IgD-negative memory B cell (primary cell): ENCODE data around the gene ZFAND4. TPM values are rescaled to one million over a fixed set of nuclear protein-coding genes. Genes with fewer than 3 reads are reported as not detected.
"Not testable (repeated sequence)": the region's sequence is repeated elsewhere in the genome, so short reads cannot be mapped to it uniquely, and the experiment has no call there.

Experiments used
- H3K27ac Mint-ChIP-seq, 3 donors: one replicate each; pipeline ENCODE4 v1.8.0; 2020 to 2022; ENCODE audit warnings: mild to moderate bottlenecking in 3 of 3, mixed read lengths in 3 of 3, moderate library complexity in 1 of 3
- H3K27me3 Mint-ChIP-seq: one replicate; pipeline ENCODE4 v1.8.0; 2021; ENCODE audit warnings: mixed read lengths
- H3K36me3 Mint-ChIP-seq: one replicate; pipeline ENCODE4 v1.8.0; 2020; ENCODE audit warnings: mild to moderate bottlenecking, mixed read lengths
- H3K4me1 Mint-ChIP-seq, 3 donors: one replicate each; pipeline ENCODE4 v1.8.0; 2020 to 2022; ENCODE audit warnings: mixed read lengths in 3 of 3, mild to moderate bottlenecking in 1 of 3
- H3K4me3 Mint-ChIP-seq, 4 donors: one replicate each; pipeline ENCODE4 v1.8.0; 2020 to 2022; ENCODE audit warnings: mild to moderate bottlenecking in 4 of 4, mixed read lengths in 4 of 4, moderate library complexity in 3 of 4
- H3K9me3 Mint-ChIP-seq, 3 donors: one replicate each; pipeline ENCODE4 v1.8.0; 2020 to 2021; ENCODE audit warnings: mixed read lengths in 3 of 3, mild to moderate bottlenecking in 1 of 3
- polyA plus RNA-seq: library from polyadenylated mRNA; unstranded; fragments of 300-500 nt; fragmentation: Illumina TruSeq; gene quantifications from one replicate; pipeline ENCODE4 v1.2.3, GENCODE V29; 2021

The ZFAND4 gene
- polyA plus RNA-seq, 1 donor from 2014 or later = 16.6 TPM

GRCh38 chr10:45607276-45607675 is 65.3 kb downstream of the ZFAND4 start:
- Mint-ChIP-seq H3K27me3 (peaks cover 2% of the 10 kb centered on the region), H3K4me1 (no peaks in the 10 kb centered on the region), H3K4me3 (no peak overlapping the region), H3K9me3 (peaks cover 0 to 2% (median 0%) of the 10 kb centered on the region in 3 donors), H3K27ac (no peak overlapping the region), H3K36me3 (peaks cover 20% of the 10 kb centered on the region)

GRCh38 chr10:45602836-45603235 is 69.7 kb downstream of the ZFAND4 start:
- H3K9me3 Mint-ChIP-seq = peaks cover 0 to 10% (median 4%) of the 10 kb centered on the region in 3 donors
- no peak overlapping the region for H3K4me3 Mint-ChIP-seq
- peaks cover 0 to 5% (median 3%) of the 10 kb centered on the region in 3 donors for H3K4me1 Mint-ChIP-seq
- H3K36me3 Mint-ChIP-seq = peaks cover 6% of the 10 kb centered on the region
- H3K27ac Mint-ChIP-seq = no peak overlapping the region
- peaks cover 14% of the 10 kb centered on the region for H3K27me3 Mint-ChIP-seq

- H3K4me1 Mint-ChIP-seq = peaks cover 0 to 5% (median 3%) of the 10 kb centered on the region in 3 donors
- H3K27ac Mint-ChIP-seq = peak overlapping the region in 1 of 3 donors; percentile 7
- H3K27me3 Mint-ChIP-seq = peaks cover 14% of the 10 kb centered on the region
- H3K4me3 Mint-ChIP-seq = no peak overlapping the region
- H3K9me3 Mint-ChIP-seq = peaks cover 0 to 10% (median 4%) of the 10 kb centered on the region in 3 donors
- peaks cover 5% of the 10 kb centered on the region for H3K36me3 Mint-ChIP-seq
Measured at GRCh38 chr10:45602082-45602730, 70.4 kb downstream of the ZFAND4 start.

- not testable (repeated sequence) for H3K36me3 Mint-ChIP-seq, H3K4me1 Mint-ChIP-seq, H3K9me3 Mint-ChIP-seq, H3K4me3 Mint-ChIP-seq
- H3K27ac Mint-ChIP-seq = peak overlapping the region in 1 of 3 donors; percentile 7
- peaks cover 14% of the 10 kb centered on the region for H3K27me3 Mint-ChIP-seq
Measured at GRCh38 chr10:45601254-45601930, 71.2 kb downstream of the ZFAND4 start.

- not testable (repeated sequence) for H3K27ac Mint-ChIP-seq, H3K36me3 Mint-ChIP-seq, H3K4me1 Mint-ChIP-seq, H3K9me3 Mint-ChIP-seq
- peaks cover 14% of the 10 kb centered on the region for H3K27me3 Mint-ChIP-seq
- peak overlapping the region in 2 of 4 donors; percentile 3 to 34 for H3K4me3 Mint-ChIP-seq
Measured at GRCh38 chr10:45600337-45601253, 72.0 kb downstream of the ZFAND4 start.

GRCh38 chr10:45599646-45600045 is 72.9 kb downstream of the ZFAND4 start:
- peaks cover 0 to 10% (median 4%) of the 10 kb centered on the region in 3 donors for H3K9me3 Mint-ChIP-seq
- peaks cover 14% of the 10 kb centered on the region for H3K27me3 Mint-ChIP-seq
- peaks cover 5 to 10% (median 9%) of the 10 kb centered on the region in 3 donors for H3K4me1 Mint-ChIP-seq
- H3K4me3 Mint-ChIP-seq = peak overlapping the region in 1 of 4 donors; percentile 53
- no peak overlapping the region for H3K27ac Mint-ChIP-seq
- H3K36me3 Mint-ChIP-seq = no peaks in the 10 kb centered on the region

- peaks cover 14% of the 10 kb centered on the region for H3K27me3 Mint-ChIP-seq
- H3K4me1 Mint-ChIP-seq = peaks cover 5 to 12% (median 9%) of the 10 kb centered on the region in 3 donors
- H3K9me3 Mint-ChIP-seq = peaks cover 0 to 10% (median 4%) of the 10 kb centered on the region in 3 donors
- H3K36me3 Mint-ChIP-seq = no peaks in the 10 kb centered on the region
- no peak overlapping the region for H3K27ac Mint-ChIP-seq
- peak overlapping the region in 1 of 4 donors; percentile 53 for H3K4me3 Mint-ChIP-seq
Measured at GRCh38 chr10:45599021-45599603, 73.5 kb downstream of the ZFAND4 start.

GRCh38 chr10:45596526-45596925 is 76.0 kb downstream of the ZFAND4 start:
- H3K27me3 Mint-ChIP-seq = peaks cover 11% of the 10 kb centered on the region
- peaks cover 1% of the 10 kb centered on the region for H3K36me3 Mint-ChIP-seq
- H3K27ac Mint-ChIP-seq = no peak overlapping the region
- peaks cover 17 to 30% (median 28%) of the 10 kb centered on the region in 3 donors for H3K4me1 Mint-ChIP-seq
- peak overlapping the region in 1 of 4 donors; percentile 90 for H3K4me3 Mint-ChIP-seq
- peaks cover 0 to 10% (median 4%) of the 10 kb centered on the region in 3 donors for H3K9me3 Mint-ChIP-seq

GRCh38 chr10:45594276-45595157 is 78.1 kb downstream of the ZFAND4 start:
- Mint-ChIP-seq H3K9me3 (peaks cover 0 to 4% (median 3%) of the 10 kb centered on the region in 3 donors), H3K4me3 (peak overlapping the region; percentile 90 to 99 (median 95)), H3K4me1 (peaks cover 20 to 36% (median 28%) of the 10 kb centered on the region in 3 donors), H3K27ac (peak overlapping the region; percentile 95 to 99 (median 98)), H3K36me3 (peaks cover 7% of the 10 kb centered on the region), H3K27me3 (peaks cover 1% of the 10 kb centered on the region)

GRCh38 chr10:45593938-45594275 is 78.7 kb downstream of the ZFAND4 start:
- peaks cover 20 to 32% (median 28%) of the 10 kb centered on the region in 3 donors for H3K4me1 Mint-ChIP-seq
- H3K9me3 Mint-ChIP-seq = no peaks in the 10 kb centered on the region
- H3K4me3 Mint-ChIP-seq = peak overlapping the region; percentile 90 to 99 (median 95)
- peaks cover 7% of the 10 kb centered on the region for H3K36me3 Mint-ChIP-seq
- no peaks in the 10 kb centered on the region for H3K27me3 Mint-ChIP-seq
- H3K27ac Mint-ChIP-seq = peak overlapping the region; percentile 95 to 99 (median 98)

- Mint-ChIP-seq H3K36me3 (peaks cover 7% of the 10 kb centered on the region), H3K9me3 (no peaks in the 10 kb centered on the region), H3K27me3 (no peaks in the 10 kb centered on the region), H3K27ac (peak overlapping the region; percentile 69 to 99 (median 95)), H3K4me3 (peak overlapping the region; percentile 90 to 99 (median 95)), H3K4me1 (peaks cover 20 to 31% (median 28%) of the 10 kb centered on the region in 3 donors)
Measured at GRCh38 chr10:45592926-45593325, 79.6 kb downstream of the ZFAND4 start.

- Mint-ChIP-seq H3K27ac (peak overlapping the region in 2 of 3 donors; percentile 88 to 95), H3K4me1 (peaks cover 20 to 31% (median 30%) of the 10 kb centered on the region in 3 donors), H3K9me3 (no peaks in the 10 kb centered on the region), H3K27me3 (no peaks in the 10 kb centered on the region), H3K36me3 (peaks cover 9% of the 10 kb centered on the region), H3K4me3 (peak overlapping the region; percentile 30 to 90 (median 78))
Measured at GRCh38 chr10:45592432-45592831, 80.1 kb downstream of the ZFAND4 start.

- Mint-ChIP-seq H3K4me3 (peak overlapping the region in 2 of 4 donors; percentile 19 to 90), H3K27ac (peak overlapping the region in 1 of 3 donors; percentile 95), H3K36me3 (peaks cover 10% of the 10 kb centered on the region), H3K9me3 (peaks cover 0 to 5% (median 2%) of the 10 kb centered on the region in 3 donors), H3K4me1 (peaks cover 21 to 32% (median 31%) of the 10 kb centered on the region in 3 donors), H3K27me3 (no peaks in the 10 kb centered on the region)
Measured at GRCh38 chr10:45591280-45591679, 81.3 kb downstream of the ZFAND4 start.
